ENCODE measurements around the gene LBP. TPM values are rescaled to one million over a fixed set of nuclear protein-coding genes. Genes with fewer than 3 reads are reported as not detected.

The LBP gene
- total and polyA plus RNA-seq, 10 of the 15 experiments (the other 5 are each of a cell fraction or from before 2014, with no cell fraction given): 0.04 to 0.10 TPM; not detected in 8

DNA sequence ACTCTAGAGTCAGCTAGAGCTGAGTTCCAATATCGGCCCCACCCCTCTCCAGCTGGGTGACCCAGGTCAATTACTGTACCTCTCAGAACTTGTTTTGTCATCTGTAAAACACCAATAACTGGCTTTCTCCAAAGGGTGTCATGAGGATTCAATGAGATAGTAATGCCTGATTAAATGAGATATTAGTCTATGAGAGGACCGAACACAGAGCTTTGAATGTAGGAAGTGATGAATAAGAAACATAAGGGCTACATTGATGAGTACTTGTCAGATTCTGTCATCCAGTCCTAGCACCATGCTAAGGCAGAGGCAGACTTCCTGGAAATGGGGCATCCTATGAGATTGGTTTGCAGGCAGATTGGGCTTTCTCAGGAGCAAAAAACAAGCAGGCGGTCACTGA, 22.1 kb upstream of the LBP start:
- Histone ChIP-seq H3K27ac (ENCODE audit: control insufficient read depth, insufficient read depth) (no peak overlapping the region), H3K27me3 (replicated peaks in 1 of 2; ENCODE audit: control insufficient read depth in 2 of 2, insufficient read depth in 2 of 2, low read length in 1 of 2) (no peaks in the 10 kb centered on the region), H3K4me1 (ENCODE audit: control insufficient read depth, insufficient read depth, low read length) (no peaks in the 10 kb centered on the region), H3K4me2 (ENCODE audit: control insufficient read depth, insufficient read depth) (no peak overlapping the region), H4K20me1 (ENCODE audit: control insufficient read depth, insufficient read depth) (no peaks in the 10 kb centered on the region), H3K4me3 (no peak overlapping the region), H3K9me3 (replicated peaks; ENCODE audit: control insufficient read depth, insufficient read depth, low read length) (no peaks in the 10 kb centered on the region; the same call in 2 of the 3 replicates), H2AFZ (ENCODE audit: control insufficient read depth, low read depth, low read length) (no peak overlapping the region), H3K36me3 (ENCODE audit: control insufficient read depth in 2 of 2, insufficient read depth in 2 of 2, low read length in 1 of 2) (no peaks in the 10 kb centered on the region), H3K79me2 (ENCODE audit: control insufficient read depth, insufficient read depth, low read length) (no peaks in the 10 kb centered on the region), H3K9ac (ENCODE audit: control insufficient read depth, insufficient read depth, low read length) (no peak overlapping the region)
- ATAC-seq (no peak), FAIRE-seq (no peak), DNase-seq (ENCODE audit: low read depth, low spot score) (no peak)
- intact Hi-C loops (cut with micrococcal nuclease; ENCODE audit: unreplicated experiment): no loop called here
- ChIA-PET RAD21 (ENCODE audit: unreplicated experiment) (no interaction called here), CTCF (interaction anchor here (1.2 to 1.5 kb wide), 2 partner anchors 18 to 81 kb away, joined by 3 read pairs; no protein-coding TSS in a partner anchor), POLR2A (no interaction called here), SMC1A (ENCODE audit: uncharacterized antibody, unreplicated experiment) (no interaction called here)
- TF ChIP-seq SP1 (IDR thresholded peaks at IDR 0.05; ENCODE audit: low read depth, low read length) (no peak), BRCA1 (IDR thresholded peaks at IDR 0.05; ENCODE audit: low read depth, low read length) (no peak), SPI1 (IDR thresholded peaks at IDR 0.05; ENCODE audit: borderline replicate concordance, insufficient read depth, low read depth, low read length) (no peak), SMAD5 (IDR thresholded peaks at IDR 0.05; ENCODE audit: low read depth) (no peak), CBX5 (IDR thresholded peaks at IDR 0.05; ENCODE audit: low read depth) (no peak), ZSCAN29 (IDR thresholded peaks at IDR 0.05) (no peak), KDM1A (IDR thresholded peaks at IDR 0.05; ENCODE audit: borderline replicate concordance) (no peak), ZNF24 (IDR thresholded peaks at IDR 0.05) (no peak), PAX8 (IDR thresholded peaks at IDR 0.05) (no peak), MYB (IDR thresholded peaks at IDR 0.05; ENCODE audit: borderline replicate concordance, low read depth, low read length) (no peak), FOS (IDR thresholded peaks at IDR 0.05; ENCODE audit: borderline replicate concordance, extremely low read depth, insufficient read length) (no peak), GABPA (IDR thresholded peaks at IDR 0.05; ENCODE audit: low read depth) (no peak), BMI1 (IDR thresholded peaks at IDR 0.05; ENCODE audit: borderline replicate concordance) (no peak)
- TF ChIP-seq, protein P1, sequence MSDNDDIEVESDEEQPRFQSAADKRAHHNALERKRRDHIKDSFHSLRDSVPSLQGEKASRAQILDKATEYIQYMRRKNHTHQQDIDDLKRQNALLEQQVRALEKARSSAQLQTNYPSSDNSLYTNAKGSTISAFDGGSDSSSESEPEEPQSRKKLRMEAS (IDR thresholded peaks at IDR 0.05; ENCODE audit: low read depth, low read length): no peak
- in situ Hi-C loops (cut with MboI): no loop called here
- BruUV-seq (replicated peaks): no TSS peak
- 89% methylated on average over 3 of the region's 3 CpGs for WGBS (ENCODE audit: insufficient coverage, insufficient replicate concordance, low lambda C conversion rate, missing lambda C conversion rate)

Measured in GM12878 (cell line).